Endothelial cell of umbilical vein (primary cell): ENCODE data around the gene SUV39H1. TPM values are rescaled to one million over a fixed set of nuclear protein-coding genes. Genes with fewer than 3 reads are reported as not detected.

Experiments
- BruUV-seq: library from RNA; stranded (reverse); fragments of 400-500 nt; replicated peaks from 2 replicates; lab custom pipeline; 2021; lab: Mats Ljungman, UMichigan
- CTCF ChIA-PET: fragments of 300-600, 350-600 bp; sonication (Branson Sonifier 250); formaldehyde crosslinking; loops from one replicate; lab custom pipeline; 2021; ENCODE audit warnings: antibody characterized with exemption, inconsistent platforms; lab: Charles Lee
- POLR2A ChIA-PET: fragments of 300-600, 350-600 bp; sonication (Branson Sonifier 250); formaldehyde crosslinking; loops from one replicate; lab custom pipeline; 2021; ENCODE audit warnings: antibody characterized with exemption, inconsistent platforms; lab: Charles Lee
- DNase-seq: peaks from one replicate; pipeline ENCODE4 v3.0.0-alpha.2; 2011; ENCODE audit warnings: low read depth, low spot score
- FAIRE-seq: peaks from 2 replicates; lab custom pipeline; 2011; peaks lifted over from hg19 to GRCh38; lab: Jason Lieb, UNC
- H2AFZ ChIP-seq: 2 replicates; pipeline ENCODE4 v1.6.0; 2012; ENCODE audit warnings: low read depth, low read length, control low read depth, inconsistent platforms
- H3K27ac ChIP-seq: 2 replicates; pipeline ENCODE4 v1.5.1; 2011; ENCODE audit warnings: low read depth, mild to moderate bottlenecking, control low read depth, low read length, moderate library complexity; ENCODE audit not compliant: insufficient read depth
- H3K27me3 ChIP-seq, 2 experiments: 2 replicates each; pipeline versions ENCODE4 v1.6.0 to v1.6.1; 2011; ENCODE audit warnings: low read length in 2 of 2, mixed read lengths in 1 of 2; ENCODE audit not compliant: control insufficient read depth in 2 of 2, insufficient read depth in 2 of 2
- H3K36me3 ChIP-seq, 2 experiments: 2 replicates in 1 of 2; 3 replicates in 1 of 2; pipeline ENCODE4 v1.5.1; 2011; ENCODE audit warnings: low read length in 2 of 2, mild to moderate bottlenecking in 1 of 2, moderate library complexity in 1 of 2; ENCODE audit not compliant: control insufficient read depth in 2 of 2, insufficient read depth in 2 of 2; ENCODE audit errors: extremely low read depth in 1 of 2
- H3K4me1 ChIP-seq: 3 replicates; pipeline ENCODE4 v1.5.1; 2011; ENCODE audit warnings: mild to moderate bottlenecking, low read length; ENCODE audit not compliant: control insufficient read depth, insufficient read depth; ENCODE audit errors: extremely low read depth
- H3K4me2 ChIP-seq: 2 replicates; pipeline ENCODE4 v1.6.1; 2011; ENCODE audit warnings: low read length, control low read depth, mixed read lengths; ENCODE audit not compliant: insufficient read depth
- H3K4me3 ChIP-seq, 3 experiments: fragments of 200-600 bp in 1 of 3; sonication (generic), shearing (Covaris generic) in 1 of 3; replicated peaks in 1 of 3; 2 replicates each; pipeline ENCODE4 v1.5.1; 2011 to 2016; ENCODE audit warnings: control low read depth in 3 of 3, low read length in 3 of 3, mild to moderate bottlenecking in 2 of 3, inconsistent platforms in 1 of 3, low read depth in 1 of 3, moderate library complexity in 1 of 3; ENCODE audit not compliant: insufficient read depth in 1 of 3
- H3K79me2 ChIP-seq: 2 replicates; pipeline ENCODE4 v1.6.0; 2012; ENCODE audit warnings: low read length, inconsistent platforms; ENCODE audit not compliant: control insufficient read depth, insufficient read depth
- H3K9ac ChIP-seq: replicated peaks from 2 replicates; pipeline ENCODE3; 2011; ENCODE audit warnings: low read length, control low read depth; ENCODE audit not compliant: insufficient read depth; ENCODE audit errors: extremely low read depth
- H3K9me1 ChIP-seq: replicated peaks from 3 replicates; pipeline ENCODE4 v1.6.0; 2011; ENCODE audit warnings: mild to moderate bottlenecking, low read length; ENCODE audit not compliant: control insufficient read depth, insufficient read depth; ENCODE audit errors: extremely low read depth
- H3K9me3 ChIP-seq: replicated peaks from 2 replicates; pipeline ENCODE4 v1.5.1; 2012; ENCODE audit warnings: low read length, inconsistent platforms; ENCODE audit not compliant: control insufficient read depth, insufficient read depth
- H4K20me1 ChIP-seq: replicated peaks from 2 replicates; pipeline ENCODE3; 2011; ENCODE audit warnings: mild to moderate bottlenecking, low read length; ENCODE audit not compliant: control insufficient read depth, insufficient read depth; ENCODE audit errors: extremely low read depth
- CTCF ChIP-seq, 2 donors: IDR thresholded peaks; 1 replicate in 1 of 2; 2 replicates in 1 of 2; pipeline ENCODE4 v1.5.1; 2011; ENCODE audit warnings: low read length in 2 of 2, mild to moderate bottlenecking in 2 of 2, moderate library complexity in 2 of 2, control low read depth in 1 of 2, inconsistent platforms in 1 of 2, low read depth in 1 of 2; ENCODE audit not compliant: insufficient read depth in 1 of 2; ENCODE audit errors: extremely low read depth in 1 of 2
- EZH2 ChIP-seq: IDR thresholded peaks from 2 replicates; pipeline ENCODE4 v1.6.1; 2012; ENCODE audit warnings: borderline replicate concordance, low read depth, mild to moderate bottlenecking, moderate library complexity, low read length, inconsistent platforms; ENCODE audit not compliant: severe bottlenecking
- FOS ChIP-seq: IDR thresholded peaks from 2 replicates; pipeline ENCODE4 v1.6.1; 2011; ENCODE audit warnings: mild to moderate bottlenecking, low read length, moderate library complexity, borderline replicate concordance; ENCODE audit not compliant: insufficient read depth
- GATA2 ChIP-seq: IDR thresholded peaks from 2 replicates; pipeline ENCODE4 v1.7.0; 2011; ENCODE audit warnings: low read depth, mild to moderate bottlenecking, moderate library complexity, mixed read lengths, low read length; ENCODE audit not compliant: insufficient read length, insufficient read depth
- JUN ChIP-seq: IDR thresholded peaks from 2 replicates; pipeline ENCODE4 v1.6.1; 2011; ENCODE audit warnings: borderline replicate concordance, low read depth; ENCODE audit not compliant: insufficient read length, insufficient read depth
- MAX ChIP-seq: IDR thresholded peaks from 2 replicates; pipeline ENCODE4 v1.6.1; 2011; ENCODE audit not compliant: insufficient read depth, insufficient read length
- MYC ChIP-seq: IDR thresholded peaks from one replicate; pipeline ENCODE4 v1.6.1; 2011; ENCODE audit warnings: mild to moderate bottlenecking, low read depth, low read length
- POLR2A ChIP-seq: IDR thresholded peaks from 2 replicates; pipeline ENCODE4 v1.6.1; 2012; ENCODE audit warnings: low read depth, mild to moderate bottlenecking, control low read depth, low read length
- POLR2AphosphoS5 ChIP-seq: IDR thresholded peaks from 2 replicates; pipeline ENCODE4 v1.6.1; 2012; ENCODE audit warnings: low read depth, mild to moderate bottlenecking, control low read depth, low read length, moderate library complexity; ENCODE audit not compliant: insufficient read depth
- dilution Hi-C: fragments of 300-500 bp; cut with MboI; formaldehyde crosslinking; loops from one replicate; pipeline ENCODE4 v1.15.0; 2019; ENCODE audit warnings: low sequenced_read_pairs; ENCODE audit not compliant: extremely low pct_ligation_motif_present
- intact Hi-C: fragments of 100-400 bp; cut with micrococcal nuclease; formaldehyde crosslinking; loops from one replicate; pipeline ENCODE4 v1.10.0; 2022
- polyA plus RNA-seq, 4 experiments: library from polyadenylated mRNA; depleted of rRNA in 3 of 4; stranded (reverse) in 3 of 4; unstranded in 1 of 4; fragments of >200 nt; gene quantifications; 2 replicates each; pipeline versions ENCODE4 v1.2.1 to v1.2.3, GENCODE V29; 2011 to 2012; ENCODE audit warnings: missing spikeins in 1 of 4
- total RNA-seq: library from RNA; stranded (reverse); gene quantifications from 2 replicates; pipeline ENCODE4 v1.2.3, GENCODE V29; 2021

SUV39H1 gene
- total and polyA plus RNA-seq, 2 donors (not counting 3 experiments of a cell fraction or from before 2014, with no cell fraction given) = 18.2 to 19.0 TPM

GRCh38 chrX:48728653-48729052, 32.1 kb downstream of the SUV39H1 start:
- ChIA-PET CTCF (no interaction called here), POLR2A (no interaction called here)

More at GRCh38 chrX:48728653-48729052, 32.1 kb downstream of the SUV39H1 start:
- no peak overlapping the region for H3K4me3 ChIP-seq
- no peaks in the 10 kb centered on the region for H3K4me1 ChIP-seq
- H2AFZ ChIP-seq = no peak overlapping the region
- dilution Hi-C loops = no loop called here
- DNase-seq (no peak), FAIRE-seq (no peak)
- H3K9me3 ChIP-seq = no peaks in the 10 kb centered on the region
- intact Hi-C loops = no loop called here
- H3K27ac ChIP-seq = no peak overlapping the region
- no TSS peak for BruUV-seq
- no peak for TF ChIP-seq GATA2
- TF ChIP-seq JUN = no peak
- TF ChIP-seq POLR2A = no peak
- TF ChIP-seq MAX = no peak
- no peak for TF ChIP-seq POLR2AphosphoS5
- no peak for TF ChIP-seq CTCF (IDR thresholded peaks at IDR 0.05; ENCODE audit: extremely low read depth in 1 of 2, insufficient read depth in 1 of 2, low read depth in 1 of 2, low read length in 2 of 2)
- no peak for TF ChIP-seq MYC
- no peak for TF ChIP-seq FOS
- TF ChIP-seq EZH2 = no peak
- no peaks in the 10 kb centered on the region for H3K79me2 ChIP-seq
- H3K4me2 ChIP-seq = no peak overlapping the region
- no peaks in the 10 kb centered on the region for H3K36me3 ChIP-seq
- H3K9me1 ChIP-seq = no peaks in the 10 kb centered on the region
- no peaks in the 10 kb centered on the region for H4K20me1 ChIP-seq
- peaks cover 0 to 4% of the 10 kb centered on the region in 2 experiments for H3K27me3 ChIP-seq
- no peak overlapping the region for H3K9ac ChIP-seq
